Stimulated activated naive CD8-positive, alpha-beta T cell treated with anti-CD3 and anti-CD28 coated beads, Interleukin-15, Interleukin-2, amounts not matched to agents 100 U/mL and 50 U/mL, for 24 hours (primary cell): Measurements from ENCODE around the gene FBRSL1.
A peak's percentile ranks its signal among the peaks of the same experiment; 100 is the strongest.

Source experiments
- ATAC-seq: fragments of 150-1000 bp; cut with Tn5 transposase; one replicate; pipeline ENCODE4 v1.10.0; 2021
- DNase-seq: peaks from one replicate; pipeline ENCODE4 v3.0.0; 2021

Gene FBRSL1

DNA sequence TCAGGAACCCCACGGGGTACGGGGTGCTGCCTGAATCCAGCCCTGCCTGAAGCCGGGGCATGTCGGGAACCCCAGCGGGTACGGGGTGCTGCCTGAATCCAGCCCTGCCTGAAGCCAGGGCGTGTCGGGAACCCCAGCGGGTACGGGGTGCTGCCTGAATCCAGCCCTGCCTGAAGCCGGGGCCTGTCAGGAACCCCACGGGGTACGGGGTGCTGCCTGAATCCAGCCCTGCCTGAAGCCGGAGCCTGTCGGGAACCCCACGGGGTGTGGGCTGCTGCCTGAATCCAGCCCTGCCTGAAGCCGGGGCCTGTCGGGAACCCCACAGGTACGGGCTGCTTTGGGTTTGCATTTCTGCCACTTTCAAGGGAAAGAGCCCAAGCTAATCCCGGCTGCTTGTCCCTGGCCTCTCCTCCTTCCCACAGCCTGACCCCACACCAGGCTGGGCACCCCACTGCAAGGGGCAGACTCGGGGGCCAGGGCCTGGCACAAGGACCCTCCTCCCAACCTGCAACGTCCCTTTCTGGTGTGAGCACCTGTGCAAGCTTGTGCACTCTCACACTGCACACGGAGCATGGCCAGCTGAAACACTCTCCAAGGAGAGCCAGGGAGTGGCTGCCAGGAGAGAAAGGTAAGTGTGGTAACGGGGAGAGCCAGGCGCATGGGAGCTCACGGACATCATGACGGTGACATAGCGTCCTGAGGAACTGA is 5.6 kb upstream of the FBRSL1 start:
- no peak for DNase-seq
- no peak for ATAC-seq

DNA sequence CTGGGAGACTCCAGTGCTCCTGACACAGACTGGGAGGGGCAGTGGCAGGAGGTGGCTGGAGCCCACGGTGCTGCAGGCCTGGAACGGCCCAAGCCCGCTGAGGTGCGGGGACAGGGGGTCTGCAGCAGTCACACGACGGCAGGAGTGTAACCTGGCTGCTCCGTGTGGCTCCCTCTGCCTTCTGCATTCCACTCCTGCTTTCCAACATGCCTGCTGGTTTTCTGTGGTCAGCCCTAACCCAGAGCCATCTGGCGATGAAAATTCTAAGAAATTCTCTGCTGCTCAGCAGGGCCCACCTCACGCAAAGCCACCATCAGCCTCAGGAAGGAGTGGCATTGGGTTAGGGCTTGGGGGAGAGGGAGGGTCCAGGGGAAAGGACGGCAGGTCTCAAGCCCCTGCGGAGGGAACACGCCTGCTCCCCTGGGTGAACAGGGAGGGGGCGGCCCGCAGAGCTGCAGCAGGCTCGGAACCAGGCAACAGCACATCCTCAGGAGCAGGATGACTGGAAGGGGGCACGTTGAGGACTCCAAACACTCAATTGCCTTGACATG is 5.0 kb upstream of the FBRSL1 start:
- ATAC-seq (no peak), DNase-seq (no peak)

DNA sequence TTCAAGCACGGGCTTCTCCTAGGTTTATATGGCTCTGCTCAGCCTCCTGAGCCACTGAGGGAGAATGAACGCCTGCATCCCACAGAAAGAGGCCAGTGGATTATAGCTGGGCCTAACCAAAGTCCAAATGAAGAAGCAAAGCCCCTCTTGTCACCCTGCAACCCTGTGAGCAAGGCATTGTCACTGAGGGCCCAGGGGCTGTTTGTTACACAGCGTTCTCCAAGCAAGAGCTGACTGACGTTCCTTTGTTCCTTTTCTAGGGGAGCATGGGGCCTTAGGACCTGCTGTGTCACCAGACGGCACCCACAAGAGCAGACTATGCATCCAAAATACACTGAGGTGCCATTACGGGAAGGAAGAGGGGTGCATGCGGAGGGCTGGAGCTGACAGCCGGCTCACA is 4.3 kb upstream of the FBRSL1 start:
- no peak for ATAC-seq
- no peak for DNase-seq

DNA sequence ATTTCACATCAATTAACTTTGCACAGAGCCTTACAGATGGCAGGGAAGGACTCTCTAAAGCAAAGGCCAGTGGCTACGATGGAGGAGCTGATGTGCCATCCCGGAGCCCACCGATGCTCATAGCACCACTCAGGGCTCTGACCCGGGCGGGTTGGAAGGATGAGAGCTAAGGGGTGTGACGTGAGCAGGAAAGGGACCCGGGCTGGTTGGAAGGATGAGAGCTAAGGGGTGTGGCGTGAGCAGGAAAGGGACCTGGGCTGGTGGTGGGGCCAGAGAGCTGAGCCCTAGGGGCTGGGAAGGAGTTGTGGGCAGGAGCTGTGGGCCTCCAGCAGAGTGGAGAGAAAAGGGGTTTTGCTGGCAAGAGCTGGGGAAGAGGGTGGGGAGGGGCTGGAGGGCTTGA is 3.8 kb upstream of the FBRSL1 start:
- ATAC-seq (no peak), DNase-seq (no peak)

DNA sequence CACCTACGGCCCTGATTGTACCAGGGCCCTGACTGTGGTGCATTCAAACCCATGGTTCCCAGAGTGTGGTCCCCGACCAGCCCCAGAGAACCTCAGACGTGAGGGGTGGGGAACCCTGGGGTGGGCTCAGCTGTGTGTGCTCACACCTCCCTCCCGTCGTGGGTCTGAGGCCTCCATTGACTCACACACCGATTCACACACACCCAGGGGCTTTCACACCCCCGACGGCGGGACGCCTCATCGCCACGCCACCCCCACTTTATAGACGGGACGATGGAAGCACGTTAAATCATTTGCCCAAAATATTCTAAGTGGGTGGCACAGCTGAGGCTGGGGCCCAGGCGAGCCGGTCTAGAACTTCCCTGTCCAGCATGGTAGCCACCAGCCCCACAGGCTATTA is 3.4 kb upstream of the FBRSL1 start:
- ATAC-seq (no peak), DNase-seq (no peak)

DNA sequence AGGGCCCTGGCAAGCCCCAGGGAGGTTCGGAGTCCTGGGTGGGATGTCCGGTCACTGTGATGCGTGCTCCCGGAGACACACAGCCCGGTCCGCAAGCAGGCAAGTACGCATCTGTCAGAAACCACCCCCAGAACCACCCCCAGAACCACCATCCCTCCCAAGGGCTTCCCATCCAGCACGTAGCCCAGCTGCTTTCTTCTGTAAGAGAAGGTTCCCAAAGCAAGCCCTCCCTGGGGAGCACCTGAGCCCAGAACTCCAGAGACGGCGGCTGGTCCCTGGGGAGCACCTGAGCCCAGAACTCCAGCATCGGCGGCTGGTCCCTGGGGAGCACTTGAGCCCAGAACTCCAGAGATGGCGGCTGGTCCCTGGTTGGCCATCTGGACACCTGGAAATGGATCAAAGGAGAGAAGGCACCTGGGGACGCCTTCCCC is 2.6 kb upstream of the FBRSL1 start:
- DNase-seq: no peak

DNA sequence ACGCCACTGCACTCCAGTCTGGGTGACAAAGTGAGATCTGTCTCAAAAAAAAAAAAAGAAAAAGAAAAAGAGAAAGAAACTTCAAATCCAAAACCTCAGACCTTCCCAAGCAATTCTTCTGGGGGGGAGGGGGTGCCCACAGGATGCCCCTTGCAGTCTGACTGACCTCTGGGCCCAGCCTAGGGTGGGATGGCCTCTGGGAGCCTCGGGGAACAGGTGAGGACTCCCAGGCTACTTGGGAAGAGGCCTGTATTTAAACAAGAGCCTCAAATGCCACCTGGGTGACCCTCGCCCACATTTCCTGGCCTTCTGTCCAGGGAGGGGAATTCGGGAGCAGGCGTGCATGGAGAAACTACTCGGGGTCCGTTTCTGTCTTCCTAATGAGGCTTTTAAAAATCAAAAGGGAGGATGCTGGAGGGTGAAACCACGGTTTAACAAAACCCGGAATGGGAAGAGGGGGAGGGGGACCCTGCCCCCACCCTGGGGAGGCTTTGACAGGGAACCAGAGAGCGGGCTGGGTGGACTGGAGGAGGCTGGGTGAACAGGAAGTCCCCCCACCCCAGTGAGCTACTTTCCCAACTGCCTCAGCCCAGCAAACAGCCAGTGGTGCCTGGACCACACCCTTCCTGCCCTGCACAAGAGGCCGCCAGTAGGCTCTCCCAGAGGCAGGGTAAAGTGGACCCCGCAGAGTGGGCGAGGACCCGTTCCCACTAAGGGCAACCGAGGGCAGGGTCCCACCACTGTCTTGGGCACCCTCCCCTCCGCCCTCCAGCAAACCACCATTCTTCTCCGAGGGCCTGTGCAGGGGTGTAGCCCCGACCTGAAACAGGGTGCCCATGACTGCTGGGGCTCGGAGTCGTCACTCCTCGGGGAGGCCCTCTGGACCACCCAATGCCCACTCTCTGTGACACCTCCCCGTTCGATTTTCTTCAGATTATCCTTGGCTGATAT is 1.5 kb upstream of the FBRSL1 start:
- DNase-seq (no peak), ATAC-seq (no peak)

More for the DNA sequence above, 2.6 kb upstream of the FBRSL1 start:
- no peak for ATAC-seq

DNA sequence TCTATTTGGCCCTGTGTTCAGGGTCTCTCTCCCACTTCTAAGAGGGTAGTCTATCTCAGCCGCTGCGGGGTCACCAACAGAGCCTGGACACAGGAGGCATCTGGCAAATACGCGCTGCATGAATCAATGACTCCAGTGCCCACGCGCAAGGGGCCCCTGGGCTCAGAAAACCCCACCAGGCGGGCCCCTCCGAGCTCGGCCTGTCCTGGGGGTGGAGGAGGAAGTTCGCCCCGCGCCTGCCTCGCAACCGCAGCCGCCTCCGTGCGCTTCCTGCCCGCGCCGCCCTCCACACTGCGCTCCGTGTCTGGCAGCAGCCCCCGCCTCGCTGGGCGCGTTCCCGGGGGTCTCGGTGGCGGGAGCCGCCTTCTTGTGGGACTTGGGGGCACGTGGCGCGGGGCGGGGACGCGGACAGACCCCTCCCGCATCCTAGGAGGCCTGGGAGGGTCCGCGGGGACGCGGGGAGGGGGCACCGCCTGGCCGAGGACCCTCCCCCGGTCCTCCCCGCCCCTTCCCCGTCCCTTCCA is 811 bp upstream of the FBRSL1 start:
- peak; percentile 64 for DNase-seq
- peak; percentile 12 for ATAC-seq

DNA sequence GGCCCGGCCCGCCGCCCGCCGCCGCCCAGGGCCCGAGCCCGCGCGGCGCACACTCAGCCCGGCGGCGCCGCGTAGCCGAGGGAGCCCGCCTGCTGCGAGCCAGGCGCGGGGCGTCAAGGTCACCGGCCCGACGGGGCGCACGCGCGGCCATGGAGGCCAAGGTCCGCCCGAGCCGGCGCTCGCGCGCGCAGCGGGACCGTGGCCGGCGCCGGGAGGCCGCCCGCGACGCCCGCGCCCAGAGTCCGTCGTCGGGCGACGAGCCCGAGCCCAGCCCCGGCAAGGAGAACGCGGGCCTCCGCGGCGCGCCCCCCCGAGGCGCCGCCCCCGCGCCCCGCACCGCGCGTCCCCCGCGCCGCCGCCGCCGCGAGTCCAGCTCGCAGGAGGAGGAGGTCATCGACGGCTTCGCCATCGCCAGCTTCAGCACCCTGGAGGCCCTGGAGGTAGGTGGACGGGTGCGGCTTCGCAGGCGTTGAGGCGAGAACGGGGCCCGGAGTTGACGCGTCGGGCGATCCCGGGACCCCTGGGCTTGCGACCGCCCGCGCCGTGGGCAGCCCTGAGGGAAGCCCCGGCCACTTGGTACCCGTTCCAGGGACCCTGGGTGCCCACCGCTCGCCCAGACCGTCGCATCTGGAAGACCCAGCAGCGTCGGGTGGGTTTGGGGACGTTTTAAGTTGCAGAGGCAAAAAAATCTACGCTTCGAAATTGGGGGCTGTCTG is 629 bp downstream of the FBRSL1 start:
- ATAC-seq: no peak
- no peak for DNase-seq

DNA sequence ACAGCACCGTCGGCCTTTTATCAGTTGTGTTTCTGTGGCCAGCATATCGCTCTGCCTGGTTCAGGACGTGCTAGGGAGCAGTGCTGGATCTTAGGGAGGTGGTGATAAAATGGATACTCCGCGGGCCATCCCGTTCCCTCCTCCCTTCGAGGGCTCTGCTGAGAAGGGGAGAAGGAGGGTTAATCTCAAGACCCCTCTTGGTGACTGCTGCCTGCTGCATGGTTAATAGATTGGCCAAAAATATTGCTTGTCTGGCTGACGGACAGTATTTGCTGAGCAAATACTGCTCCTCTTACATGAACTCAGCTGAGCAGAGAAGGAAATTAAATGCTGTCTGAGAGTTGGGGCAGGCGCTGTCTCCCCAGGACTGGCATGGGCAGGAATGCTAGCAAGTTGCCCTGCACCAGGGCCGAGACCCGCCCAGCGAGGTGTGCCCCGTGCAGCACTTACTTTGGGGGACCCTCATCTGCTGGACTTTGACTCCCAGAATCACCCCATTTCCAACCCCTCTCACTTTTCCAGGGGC is 1.2 kb downstream of the FBRSL1 start:
- DNase-seq (no peak), ATAC-seq (no peak)

DNA sequence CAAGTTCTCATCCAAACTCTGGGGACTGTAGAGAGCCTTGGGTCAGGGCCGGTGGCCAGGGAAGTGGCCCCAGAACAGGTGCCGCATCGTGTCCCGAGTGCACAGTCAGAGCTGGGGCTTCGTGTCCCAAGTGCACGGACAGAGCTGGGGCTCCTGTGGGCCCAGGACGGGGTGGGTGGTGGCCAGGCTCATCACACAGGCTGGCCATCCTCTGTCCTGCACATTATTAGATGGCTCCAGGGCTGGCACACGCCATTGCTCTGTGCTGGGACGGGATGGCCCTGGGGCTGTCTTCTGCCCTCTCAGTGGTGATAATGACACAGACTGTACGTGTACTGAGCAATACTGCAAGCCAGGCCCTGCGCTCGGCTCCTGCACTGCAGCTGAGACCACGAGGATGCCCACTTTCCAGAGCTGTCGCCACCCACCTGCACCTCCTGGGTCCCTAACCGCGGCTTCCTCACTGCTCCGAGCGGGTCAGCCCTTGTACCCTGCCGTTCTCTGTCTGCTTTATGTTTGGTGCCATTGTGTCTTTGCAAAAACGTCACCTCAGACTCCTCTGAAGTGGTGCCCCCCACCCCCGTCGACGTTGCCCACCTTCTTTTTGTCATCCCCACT is 1.9 kb downstream of the FBRSL1 start:
- ATAC-seq: peak; percentile 7
- DNase-seq: peak; percentile 45

DNA sequence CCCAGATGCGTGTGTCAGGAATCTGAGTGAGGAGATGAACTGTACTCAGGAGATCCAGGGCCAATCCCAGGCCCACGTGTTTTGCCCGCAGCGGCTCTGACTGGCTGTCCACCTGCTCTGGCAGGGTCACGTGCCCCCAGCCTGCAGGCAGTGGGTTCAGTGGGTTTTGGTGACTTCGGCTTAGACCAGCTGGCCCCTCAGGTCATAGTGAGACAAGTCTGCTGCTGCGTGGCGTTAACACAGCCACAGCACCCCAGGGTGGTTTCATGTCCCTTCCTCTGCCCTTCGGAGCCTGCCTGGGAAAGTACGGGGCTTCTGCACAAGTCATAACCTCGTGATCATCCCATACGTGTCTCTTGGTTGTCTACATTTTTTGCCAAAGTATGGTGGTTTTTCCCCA is 2.6 kb downstream of the FBRSL1 start:
- peak; percentile 41 for DNase-seq
- ATAC-seq: peak; percentile 4

DNA sequence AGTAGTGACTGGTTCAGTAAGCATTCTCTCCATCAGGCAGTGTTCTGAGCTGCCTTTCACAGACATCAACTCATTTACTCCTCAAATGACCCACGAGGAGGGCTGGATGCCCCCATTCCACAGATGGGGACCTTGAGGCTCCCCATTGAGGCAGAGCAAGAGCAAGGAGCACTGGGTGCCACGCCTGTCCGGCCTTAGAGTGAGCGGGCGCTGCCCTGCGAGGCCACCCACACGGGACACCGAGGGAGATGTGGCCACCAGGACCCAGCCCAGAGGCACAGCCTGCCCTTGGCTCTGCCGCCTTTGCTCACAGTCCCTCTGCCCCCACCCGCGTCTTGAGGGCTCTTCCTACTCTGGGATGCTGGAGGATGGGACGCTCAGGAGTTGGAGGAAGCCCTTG is 3.0 kb downstream of the FBRSL1 start:
- ATAC-seq (no peak), DNase-seq (no peak)

DNA sequence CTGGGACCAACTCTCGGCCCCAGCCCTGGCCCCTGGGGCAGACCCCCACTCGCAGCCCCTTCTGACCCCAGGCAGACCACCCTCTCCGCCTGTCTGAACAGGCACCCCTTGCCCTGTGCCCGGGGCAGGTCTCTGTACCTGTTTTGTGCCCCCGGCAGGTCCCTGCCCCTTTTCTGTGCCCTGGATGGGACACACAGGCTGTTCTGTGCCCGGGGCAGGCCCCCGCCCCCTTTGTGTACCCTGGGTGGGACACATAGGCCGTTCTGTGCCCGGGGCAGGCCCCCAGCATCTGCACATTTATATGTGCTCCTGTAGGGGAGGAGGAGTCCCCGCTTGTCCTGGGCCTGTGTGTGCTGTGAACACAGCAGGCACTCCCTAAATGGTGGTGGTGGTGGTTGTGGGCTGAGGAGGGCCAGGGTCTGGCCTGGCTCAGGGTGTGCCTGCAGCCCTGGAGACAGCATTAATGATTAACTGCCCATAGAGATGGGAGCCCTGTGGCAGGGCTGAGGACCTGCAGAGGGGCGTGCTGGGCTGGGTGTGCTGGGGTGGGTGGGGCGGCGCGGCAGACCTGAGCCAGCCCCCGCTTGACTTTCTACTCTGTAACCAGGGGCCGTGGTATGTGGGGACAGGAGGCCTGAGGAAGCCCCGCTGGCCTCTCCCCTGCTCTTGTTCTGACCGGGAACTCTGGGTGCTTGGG is 3.7 kb downstream of the FBRSL1 start:
- DNase-seq (no peak), ATAC-seq (no peak)

DNA sequence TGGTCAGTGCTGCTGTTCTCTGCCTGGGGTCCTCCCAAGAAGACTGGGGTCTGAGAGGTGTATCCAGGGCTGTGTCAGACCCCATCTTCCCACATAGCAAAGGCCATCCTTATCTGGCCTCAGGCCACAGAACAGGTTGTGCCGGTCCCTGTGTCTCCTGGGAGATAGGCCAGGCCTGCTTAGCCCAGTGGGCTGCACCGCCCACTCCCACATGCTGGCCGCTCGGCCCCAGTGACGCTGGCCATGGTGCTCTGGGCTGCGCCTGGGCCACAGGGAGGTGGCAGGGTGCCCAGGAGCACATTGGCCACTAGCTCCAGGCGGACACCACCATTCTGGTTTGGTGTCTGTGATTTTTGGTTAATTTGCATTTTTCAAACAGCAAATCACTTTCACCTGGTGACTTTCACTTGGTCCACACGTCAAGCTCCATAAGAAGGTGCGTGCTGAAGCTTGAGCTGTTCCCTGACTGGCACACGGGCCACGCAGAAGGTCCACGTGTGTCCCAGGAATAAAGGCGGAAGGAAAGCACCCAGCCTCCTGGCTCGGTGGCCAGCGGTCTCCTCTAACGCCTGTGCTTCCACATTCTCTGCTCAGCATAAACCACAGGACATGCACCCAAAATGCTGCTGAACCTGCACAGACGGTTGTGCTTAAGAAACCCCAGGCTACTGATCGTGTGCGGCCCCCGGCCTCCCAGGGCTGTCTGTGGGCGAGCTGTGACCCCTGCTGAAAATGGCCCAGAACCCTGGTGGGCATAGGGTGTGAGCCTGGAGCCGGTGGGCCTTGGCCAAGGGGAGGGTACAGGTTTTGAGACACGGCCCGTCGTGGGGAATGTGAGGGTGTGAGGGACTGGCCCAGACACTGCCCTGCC is 4.6 kb downstream of the FBRSL1 start:
- ATAC-seq: no peak
- no peak for DNase-seq

DNA sequence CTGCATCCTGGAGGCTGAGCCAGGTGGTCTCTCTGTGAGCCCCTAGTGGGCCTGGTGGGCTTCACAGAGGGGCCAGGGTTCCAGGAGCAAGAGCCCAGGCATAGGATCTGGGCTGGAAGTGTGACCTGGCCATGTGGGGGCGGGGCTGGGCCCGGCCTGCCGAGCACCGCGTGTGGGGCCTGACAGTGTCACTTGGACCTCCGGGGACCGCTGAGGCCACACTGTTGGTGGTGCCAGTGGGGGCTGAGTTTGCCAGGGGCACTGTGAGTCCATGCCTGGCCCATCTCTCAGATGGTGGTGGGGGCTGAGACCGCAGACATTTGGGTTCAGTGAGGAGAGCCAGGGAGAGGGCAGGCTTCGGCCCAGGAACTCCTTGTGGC is 5.2 kb downstream of the FBRSL1 start:
- no peak for ATAC-seq
- DNase-seq: no peak

DNA sequence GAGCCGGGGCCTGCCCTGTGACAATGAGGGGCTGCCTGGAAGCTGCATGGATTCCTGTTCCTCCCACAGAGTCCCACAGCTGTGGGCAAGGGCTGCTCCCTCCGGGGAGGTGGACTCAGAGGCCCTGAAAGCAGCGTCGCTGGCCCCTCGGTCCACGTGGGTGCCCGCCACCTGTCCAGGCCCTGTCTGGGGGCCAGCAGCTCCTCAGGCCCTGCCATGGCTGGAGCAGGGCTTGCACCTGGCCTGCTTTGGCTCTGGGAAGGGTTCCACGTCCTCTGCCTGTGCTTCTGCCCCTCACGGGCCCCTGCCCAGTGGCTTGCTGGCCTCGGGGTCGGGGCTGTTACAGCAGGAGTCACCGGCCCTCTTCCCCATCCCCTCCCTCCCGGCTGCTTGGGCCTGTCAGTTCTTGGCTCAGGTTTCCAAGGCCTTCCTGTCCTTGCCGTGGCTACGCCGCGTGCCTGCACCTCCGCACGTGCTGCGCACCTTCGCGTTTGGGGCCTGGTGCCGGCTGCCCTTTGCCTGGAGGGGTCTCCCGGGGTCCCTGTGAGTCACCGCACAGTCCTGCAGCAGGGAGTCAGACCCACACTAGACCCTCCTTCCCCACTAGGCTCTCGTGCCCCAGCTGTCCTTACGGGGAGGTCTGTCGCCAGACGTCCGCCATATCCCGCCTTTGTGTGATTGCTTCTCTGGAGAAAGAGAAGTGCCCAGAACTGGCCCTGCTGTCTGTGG is 5.8 kb downstream of the FBRSL1 start:
- ATAC-seq (no peak), DNase-seq (no peak)

DNA sequence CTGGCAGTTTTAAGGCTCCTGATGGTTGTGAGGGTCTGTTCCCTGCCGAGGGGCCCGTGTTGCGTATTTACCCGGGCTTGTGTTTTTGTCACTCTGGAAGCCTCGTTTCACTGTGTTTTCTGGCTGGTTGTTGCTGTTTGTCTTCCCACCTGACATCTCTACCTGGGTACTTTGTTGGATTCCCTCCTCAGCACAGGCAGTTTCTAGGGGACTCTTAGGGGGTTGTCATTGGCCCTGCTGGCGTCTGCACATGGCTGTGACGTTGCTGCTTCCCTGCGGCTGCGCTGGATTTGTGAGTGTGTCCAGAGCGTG is 6.4 kb downstream of the FBRSL1 start:
- DNase-seq: no peak
- no peak for ATAC-seq

DNA sequence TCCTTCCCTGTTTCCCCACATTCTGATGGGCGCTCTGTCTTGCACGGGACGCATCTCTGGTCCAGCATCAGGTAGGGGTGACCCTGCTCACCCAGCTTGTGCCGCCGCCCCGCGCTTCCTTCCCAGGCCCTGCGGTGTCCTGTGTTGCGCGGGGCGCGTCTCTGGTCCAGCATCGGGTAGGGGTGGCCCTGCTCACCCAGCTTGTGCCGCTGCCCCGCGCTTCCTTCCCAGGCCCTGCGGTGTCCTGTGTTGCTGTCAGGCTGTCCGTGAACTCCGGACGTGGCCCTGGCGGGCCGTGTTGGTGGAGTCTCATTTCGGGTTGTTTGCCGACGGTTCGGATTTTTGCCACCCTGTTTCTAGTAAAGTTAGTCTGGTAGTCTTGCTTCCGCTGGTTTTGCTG is 6.8 kb downstream of the FBRSL1 start:
- DNase-seq (no peak), ATAC-seq (no peak)
